WERI-Rb-1 (cell line): ENCODE measurements around the gene MYO7B.

Source experiments
- DNase-seq: peaks from one replicate; pipeline ENCODE4 v3.0.0-alpha.2; 2020
- H3K27ac ChIP-seq: fragments of 250-450 bp; sonication (Bioruptor Pico); 2 replicates; pipeline ENCODE4 v1.5.1; 2020; ENCODE audit warnings: mild to moderate bottlenecking, moderate library complexity
- H3K27me3 ChIP-seq: fragments of 250-450 bp; sonication (Bioruptor Pico); 2 replicates; pipeline ENCODE4 v1.5.1; 2021; ENCODE audit warnings: mild to moderate bottlenecking, low read depth, moderate library complexity; ENCODE audit not compliant: insufficient read depth, severe bottlenecking
- H3K36me3 ChIP-seq: fragments of 250-450 bp; sonication (Bioruptor Pico); 2 replicates; pipeline ENCODE4 v1.5.1; 2020; ENCODE audit warnings: mild to moderate bottlenecking, moderate library complexity
- H3K4me3 ChIP-seq: 2 replicates; pipeline ENCODE4 v1.5.1; 2011; ENCODE audit warnings: low read depth, mild to moderate bottlenecking, control low read depth, low read length
- H3K9me3 ChIP-seq: fragments of 250-450 bp; sonication (Bioruptor Pico); 2 replicates; pipeline ENCODE4 v1.5.1; 2021; ENCODE audit warnings: mild to moderate bottlenecking, moderate library complexity; ENCODE audit not compliant: severe bottlenecking
- TF ChIP-seq, protein P1 (sequence below): IDR thresholded peaks from 2 replicates; pipeline ENCODE4 v1.5.1; 2011; ENCODE audit warnings: low read depth, mild to moderate bottlenecking, control low read depth, inconsistent platforms, low read length

Gene MYO7B

GRCh38 chr2:127560201-127560930 lies 24.9 kb downstream of the MYO7B start:
- H3K36me3 ChIP-seq, result no peaks in the 10 kb centered on the region
- H3K27ac ChIP-seq, result no peak overlapping the region
- no peaks in the 10 kb centered on the region for H3K27me3 ChIP-seq
- TF ChIP-seq, protein P1, sequence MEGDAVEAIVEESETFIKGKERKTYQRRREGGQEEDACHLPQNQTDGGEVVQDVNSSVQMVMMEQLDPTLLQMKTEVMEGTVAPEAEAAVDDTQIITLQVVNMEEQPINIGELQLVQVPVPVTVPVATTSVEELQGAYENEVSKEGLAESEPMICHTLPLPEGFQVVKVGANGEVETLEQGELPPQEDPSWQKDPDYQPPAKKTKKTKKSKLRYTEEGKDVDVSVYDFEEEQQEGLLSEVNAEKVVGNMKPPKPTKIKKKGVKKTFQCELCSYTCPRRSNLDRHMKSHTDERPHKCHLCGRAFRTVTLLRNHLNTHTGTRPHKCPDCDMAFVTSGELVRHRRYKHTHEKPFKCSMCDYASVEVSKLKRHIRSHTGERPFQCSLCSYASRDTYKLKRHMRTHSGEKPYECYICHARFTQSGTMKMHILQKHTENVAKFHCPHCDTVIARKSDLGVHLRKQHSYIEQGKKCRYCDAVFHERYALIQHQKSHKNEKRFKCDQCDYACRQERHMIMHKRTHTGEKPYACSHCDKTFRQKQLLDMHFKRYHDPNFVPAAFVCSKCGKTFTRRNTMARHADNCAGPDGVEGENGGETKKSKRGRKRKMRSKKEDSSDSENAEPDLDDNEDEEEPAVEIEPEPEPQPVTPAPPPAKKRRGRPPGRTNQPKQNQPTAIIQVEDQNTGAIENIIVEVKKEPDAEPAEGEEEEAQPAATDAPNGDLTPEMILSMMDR, result no peak
- H3K4me3 ChIP-seq, result no peak overlapping the region
- DNase-seq, result no peak
- H3K9me3 ChIP-seq, result peaks cover 7% of the 10 kb centered on the region

DNA sequence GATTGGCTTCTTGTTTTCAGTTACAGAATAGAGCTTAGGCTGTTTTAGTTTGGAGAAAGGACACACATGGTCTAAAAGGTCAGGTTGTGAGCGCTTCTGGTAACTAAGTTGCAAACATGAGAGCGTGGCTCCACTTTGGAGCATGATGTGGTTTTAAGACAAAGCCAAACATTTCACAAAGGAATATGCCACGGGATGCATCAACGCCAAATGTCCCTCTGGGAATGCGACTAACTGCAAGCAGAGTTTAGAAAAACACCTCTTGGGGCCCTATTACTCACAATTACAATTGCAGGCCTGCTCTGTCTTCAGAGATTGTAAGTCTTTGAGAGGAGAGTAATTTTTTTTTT lies 25.4 kb downstream of the MYO7B start:
- no peak overlapping the region for H3K4me3 ChIP-seq
- no peak overlapping the region for H3K27ac ChIP-seq
- no peak for DNase-seq
- TF ChIP-seq, protein P1, result no peak
- no peaks in the 10 kb centered on the region for H3K27me3 ChIP-seq
- H3K9me3 ChIP-seq, result peaks cover 7% of the 10 kb centered on the region
- H3K36me3 ChIP-seq, result no peaks in the 10 kb centered on the region

DNA sequence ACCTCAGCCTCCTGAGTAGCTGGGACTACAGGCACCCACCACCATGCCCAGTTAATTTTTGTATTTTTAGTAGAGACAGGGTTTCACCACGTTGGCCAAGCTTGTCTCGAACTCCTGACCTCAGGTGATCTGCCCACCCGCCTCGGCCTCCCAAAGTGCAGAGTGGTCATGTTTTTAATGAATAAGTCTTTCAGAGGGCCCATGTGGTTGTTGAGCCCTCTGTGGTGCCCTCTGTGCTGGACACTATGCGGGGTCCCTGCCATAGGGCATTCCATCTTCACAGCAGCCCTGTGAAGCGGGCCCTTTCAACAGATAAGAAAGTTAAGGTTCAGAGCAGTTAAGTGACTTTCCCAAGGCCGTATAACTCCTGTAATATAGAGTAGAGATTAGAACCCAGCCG lies 25.9 kb downstream of the MYO7B start:
- Histone ChIP-seq H3K27me3 (no peaks in the 10 kb centered on the region), H3K36me3 (no peaks in the 10 kb centered on the region), H3K9me3 (peaks cover 6% of the 10 kb centered on the region), H3K4me3 (no peak overlapping the region), H3K27ac (no peak overlapping the region)
- DNase-seq, result no peak
- TF ChIP-seq, protein P1, result no peak

DNA sequence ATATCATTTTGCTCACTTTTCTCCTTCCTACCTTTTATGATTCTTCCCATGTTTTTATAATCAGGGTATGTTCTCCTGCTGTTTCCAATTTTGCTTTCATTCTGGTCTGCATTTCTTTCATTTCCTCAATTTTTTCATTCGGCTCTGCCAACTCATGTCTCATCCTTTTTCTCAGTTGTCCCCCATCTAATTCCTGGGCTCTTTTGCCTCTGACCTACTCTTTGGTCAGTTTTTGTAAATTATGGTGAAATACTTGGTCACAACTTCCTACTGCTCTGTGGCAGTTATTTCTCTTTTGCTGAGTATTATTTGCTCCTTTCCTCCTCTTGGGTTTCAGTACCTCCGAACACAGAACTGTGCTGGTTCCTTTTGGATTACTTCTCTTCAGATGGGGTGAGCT lies 27.5 kb downstream of the MYO7B start:
- Histone ChIP-seq H3K27ac (no peak overlapping the region), H3K4me3 (no peak overlapping the region), H3K9me3 (no peaks in the 10 kb centered on the region), H3K27me3 (no peaks in the 10 kb centered on the region), H3K36me3 (no peaks in the 10 kb centered on the region)
- DNase-seq, result no peak
- TF ChIP-seq, protein P1, result no peak

DNA sequence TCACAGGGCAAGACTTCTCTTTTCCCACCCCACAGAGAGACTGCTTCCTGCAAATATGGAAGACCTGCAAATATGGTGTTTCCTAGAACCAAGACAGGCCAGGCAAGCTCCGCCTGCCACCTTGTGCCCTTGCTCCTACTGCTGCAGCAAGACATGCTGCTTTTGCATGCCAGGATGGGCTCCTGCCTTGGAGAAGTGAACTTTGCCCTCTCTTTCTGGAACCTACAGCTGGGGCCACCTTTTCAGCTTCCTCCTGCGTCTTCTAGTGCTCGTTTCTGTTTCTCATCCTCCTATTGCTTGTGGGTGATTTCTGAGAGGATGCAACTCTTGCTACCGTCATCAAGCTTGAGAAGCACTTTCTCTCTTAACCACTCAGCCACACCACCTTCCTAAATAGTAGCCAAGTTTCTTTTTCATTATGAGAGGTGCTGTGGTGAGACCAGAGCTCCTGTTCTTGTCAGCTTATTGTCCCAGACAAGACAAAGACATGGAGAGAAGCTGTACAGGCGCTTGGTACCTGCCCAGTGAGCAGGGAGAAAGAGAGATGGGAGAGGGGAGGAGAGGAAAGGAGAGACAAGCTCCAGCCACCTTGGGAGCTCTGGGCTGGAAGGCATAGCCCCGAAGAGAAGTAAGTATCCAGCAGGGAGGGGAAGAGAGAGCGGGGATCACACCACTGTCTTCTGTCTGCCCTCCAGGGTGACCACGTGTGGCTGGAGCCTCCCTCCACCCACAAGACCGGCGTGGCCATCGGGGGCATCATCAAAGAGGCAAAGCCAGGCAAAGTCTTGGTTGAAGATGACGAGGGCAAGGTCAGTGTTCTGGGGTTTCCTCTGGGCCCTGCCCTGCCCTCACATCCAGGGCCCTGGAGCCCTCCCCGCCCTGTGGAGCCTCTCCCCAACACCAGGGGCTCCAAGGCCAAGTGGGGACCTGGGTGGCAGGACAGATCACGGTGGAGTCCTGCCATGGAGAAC lies 28.3 kb downstream of the MYO7B start:
- Histone ChIP-seq H3K9me3 (no peaks in the 10 kb centered on the region), H3K4me3 (no peak overlapping the region), H3K27me3 (no peaks in the 10 kb centered on the region), H3K36me3 (no peaks in the 10 kb centered on the region), H3K27ac (no peak overlapping the region)
- TF ChIP-seq, protein P1, result no peak
- no peak for DNase-seq
